Parathyroid adenoma (tissue), 2 donors: ENCODE measurements around the gene TRAPPC2L.

ENCODE experiments used
- H2AFZ ChIP-seq: fragments of 300-600 bp; sonication (generic); one replicate; pipeline ENCODE4 v1.7.0; 2017; ENCODE audit warnings: antibody characterized with exemption, mild to moderate bottlenecking
- H3K27ac ChIP-seq: fragments of 300-600 bp; sonication (generic); one replicate; pipeline ENCODE4 v1.7.0; 2017
- H3K27me3 ChIP-seq: fragments of 300-600 bp; sonication (generic); one replicate; pipeline ENCODE4 v1.7.0; 2017; ENCODE audit warnings: low read length; ENCODE audit not compliant: control insufficient read depth, insufficient read depth
- H3K36me3 ChIP-seq: fragments of 300-600 bp; sonication (generic); one replicate; pipeline ENCODE4 v1.7.0; 2017; ENCODE audit warnings: low read length; ENCODE audit not compliant: control insufficient read depth, insufficient read depth
- H3K4me1 ChIP-seq: fragments of 300-600 bp; sonication (generic); one replicate; pipeline ENCODE4 v1.7.0; 2017; ENCODE audit warnings: control low read depth
- H3K4me2 ChIP-seq: fragments of 300-600 bp; sonication (generic); one replicate; pipeline ENCODE4 v1.7.0; 2017; ENCODE audit warnings: low read length
- H3K4me3 ChIP-seq: fragments of 300-600 bp; sonication (generic); one replicate; pipeline ENCODE4 v1.7.0; 2017; ENCODE audit warnings: low read depth, low read length
- H3K79me2 ChIP-seq: fragments of 300-600 bp; sonication (generic); one replicate; pipeline ENCODE4 v1.7.0; 2017; ENCODE audit warnings: control low read depth
- H3K9ac ChIP-seq: fragments of 300-600 bp; sonication (generic); one replicate; pipeline ENCODE4 v1.7.0; 2017; ENCODE audit warnings: mild to moderate bottlenecking
- H3K9me3 ChIP-seq: fragments of 300-600 bp; sonication (generic); one replicate; pipeline ENCODE4 v1.7.0; 2017; ENCODE audit warnings: low read length; ENCODE audit not compliant: control insufficient read depth
- TF ChIP-seq, protein P1 (sequence below): fragments of 300-600 bp; sonication (generic); IDR thresholded peaks from one replicate; pipeline ENCODE4 v1.7.0; 2017; ENCODE audit warnings: antibody characterized with exemption, mild to moderate bottlenecking
- donor health status: primary hyperparathyroidism.

The TRAPPC2L gene

DNA sequence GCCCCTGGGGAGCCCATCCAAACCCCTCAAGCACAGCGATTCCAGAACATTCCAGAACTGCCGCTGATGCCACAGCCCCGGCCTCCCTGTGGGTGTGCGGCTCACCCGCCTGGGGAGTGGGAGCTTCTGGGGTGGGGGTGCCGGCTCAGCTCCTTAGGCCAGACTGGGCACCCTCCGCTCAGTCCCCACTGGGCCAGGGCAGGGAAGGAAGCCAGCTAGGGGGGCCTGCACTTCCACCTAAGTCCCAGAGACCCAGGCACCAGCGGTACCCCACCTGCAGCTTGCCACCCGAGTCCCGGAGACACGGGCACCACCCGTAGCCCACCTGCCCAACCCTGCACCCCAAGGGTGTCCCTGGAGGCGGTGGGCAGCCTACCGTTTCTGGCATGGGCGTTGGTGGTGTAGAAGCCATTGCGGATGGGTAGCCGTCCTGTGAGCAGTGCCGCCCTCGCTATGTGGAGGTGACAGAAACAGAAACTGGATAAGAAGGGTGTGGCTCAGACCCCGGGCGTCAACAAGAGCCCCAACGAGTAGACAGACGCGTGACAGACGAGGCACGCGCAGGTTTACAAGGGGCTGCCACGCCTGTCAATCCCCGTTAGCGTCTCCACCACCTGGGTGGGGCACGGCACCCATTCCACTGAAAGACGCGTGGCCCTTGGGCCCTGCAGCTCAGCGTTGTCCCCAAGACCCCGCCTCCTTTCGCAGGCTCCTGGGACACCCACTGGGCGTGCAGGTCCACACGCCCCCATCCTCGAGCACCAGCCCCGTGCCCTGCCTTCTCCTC is 15.2 kb upstream of the TRAPPC2L start:
- Histone ChIP-seq H3K9me3 (no peaks in the 10 kb centered on the region), H3K27me3 (no peaks in the 10 kb centered on the region), H2AFZ (no peak overlapping the region), H3K4me2 (no peak overlapping the region), H3K9ac (no peak overlapping the region), H3K4me3 (no peak overlapping the region), H3K36me3 (no peaks in the 10 kb centered on the region), H3K79me2 (peaks cover 2% of the 10 kb centered on the region), H3K4me1 (no peaks in the 10 kb centered on the region), H3K27ac (no peak overlapping the region)
- TF ChIP-seq, protein P1, sequence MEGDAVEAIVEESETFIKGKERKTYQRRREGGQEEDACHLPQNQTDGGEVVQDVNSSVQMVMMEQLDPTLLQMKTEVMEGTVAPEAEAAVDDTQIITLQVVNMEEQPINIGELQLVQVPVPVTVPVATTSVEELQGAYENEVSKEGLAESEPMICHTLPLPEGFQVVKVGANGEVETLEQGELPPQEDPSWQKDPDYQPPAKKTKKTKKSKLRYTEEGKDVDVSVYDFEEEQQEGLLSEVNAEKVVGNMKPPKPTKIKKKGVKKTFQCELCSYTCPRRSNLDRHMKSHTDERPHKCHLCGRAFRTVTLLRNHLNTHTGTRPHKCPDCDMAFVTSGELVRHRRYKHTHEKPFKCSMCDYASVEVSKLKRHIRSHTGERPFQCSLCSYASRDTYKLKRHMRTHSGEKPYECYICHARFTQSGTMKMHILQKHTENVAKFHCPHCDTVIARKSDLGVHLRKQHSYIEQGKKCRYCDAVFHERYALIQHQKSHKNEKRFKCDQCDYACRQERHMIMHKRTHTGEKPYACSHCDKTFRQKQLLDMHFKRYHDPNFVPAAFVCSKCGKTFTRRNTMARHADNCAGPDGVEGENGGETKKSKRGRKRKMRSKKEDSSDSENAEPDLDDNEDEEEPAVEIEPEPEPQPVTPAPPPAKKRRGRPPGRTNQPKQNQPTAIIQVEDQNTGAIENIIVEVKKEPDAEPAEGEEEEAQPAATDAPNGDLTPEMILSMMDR: no peak

DNA sequence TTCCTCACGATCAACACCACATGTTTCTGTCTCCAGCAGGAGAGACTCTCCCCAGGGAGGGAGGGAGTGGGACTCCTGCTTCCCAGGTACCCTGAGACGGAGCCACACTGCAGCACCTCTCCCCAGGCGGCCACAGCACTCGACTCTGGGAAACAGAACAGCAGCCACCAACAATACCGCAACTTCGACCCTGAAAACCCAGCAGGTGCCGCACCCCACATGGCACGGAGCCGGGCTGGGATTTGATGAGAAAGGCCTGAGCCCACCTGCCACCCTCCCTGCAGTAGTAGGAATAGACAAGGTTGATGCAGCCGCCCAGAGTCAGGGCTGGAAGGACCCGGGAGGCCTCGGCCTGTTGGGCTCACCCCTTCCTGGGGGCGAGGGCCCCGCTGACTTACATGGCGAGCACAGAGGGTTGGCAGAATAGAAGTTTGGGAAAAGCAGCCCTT is 14.6 kb upstream of the TRAPPC2L start:
- Histone ChIP-seq H3K27me3 (no peaks in the 10 kb centered on the region), H3K27ac (no peak overlapping the region), H3K4me1 (no peaks in the 10 kb centered on the region), H3K36me3 (no peaks in the 10 kb centered on the region), H3K9ac (no peak overlapping the region), H3K79me2 (peaks cover 4% of the 10 kb centered on the region), H2AFZ (no peak overlapping the region), H3K4me3 (no peak overlapping the region), H3K4me2 (no peak overlapping the region), H3K9me3 (no peaks in the 10 kb centered on the region)
- TF ChIP-seq, protein P1: no peak

DNA sequence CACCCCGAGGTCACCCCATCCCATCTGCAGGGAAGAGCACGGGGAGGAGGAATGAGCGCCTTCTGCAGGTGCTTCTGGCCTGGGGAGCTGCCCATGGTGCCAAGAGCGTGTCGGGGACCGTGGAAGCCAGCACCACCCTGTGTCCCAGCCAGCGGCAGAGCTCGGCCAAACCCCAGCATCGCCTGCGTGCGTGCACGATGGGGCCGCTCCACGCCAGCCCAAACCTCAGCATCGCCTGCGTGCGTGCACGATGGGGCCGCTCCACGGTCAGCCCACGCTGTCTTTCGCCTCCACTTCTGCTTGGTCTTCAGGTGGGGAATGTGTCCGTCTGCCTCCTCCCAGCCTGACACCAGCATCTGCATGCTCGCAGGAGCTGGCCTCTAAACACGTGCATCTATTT is 14.1 kb upstream of the TRAPPC2L start:
- no peak overlapping the region for H3K9ac ChIP-seq
- H3K27ac ChIP-seq: no peak overlapping the region
- no peak overlapping the region for H3K4me2 ChIP-seq
- TF ChIP-seq, protein P1: no peak
- H3K4me3 ChIP-seq: no peak overlapping the region
- no peaks in the 10 kb centered on the region for H3K9me3 ChIP-seq
- peaks cover 4% of the 10 kb centered on the region for H3K79me2 ChIP-seq
- no peaks in the 10 kb centered on the region for H3K36me3 ChIP-seq
- no peak overlapping the region for H2AFZ ChIP-seq
- no peaks in the 10 kb centered on the region for H3K27me3 ChIP-seq
- H3K4me1 ChIP-seq: no peaks in the 10 kb centered on the region

DNA sequence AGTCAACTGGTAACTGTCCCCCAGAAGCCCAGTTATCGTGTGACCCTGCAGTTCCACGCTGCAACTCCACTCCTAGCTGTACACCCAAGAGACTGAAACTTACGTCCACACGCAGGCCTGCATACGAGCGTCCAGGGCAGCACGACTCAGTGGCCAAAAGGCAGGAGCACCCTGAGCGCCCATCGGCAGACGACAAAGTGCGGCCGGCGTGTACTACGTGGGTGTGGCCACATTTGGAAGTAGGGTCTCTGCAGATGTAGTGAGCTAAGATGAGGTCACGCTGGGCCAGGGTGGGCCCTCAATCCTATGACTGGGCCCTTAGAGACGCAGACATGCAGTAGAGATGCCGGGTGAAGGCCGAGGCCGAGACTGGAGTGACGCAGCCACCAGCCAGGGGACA is 13.7 kb upstream of the TRAPPC2L start:
- Histone ChIP-seq H3K9me3 (no peaks in the 10 kb centered on the region), H3K27ac (no peak overlapping the region), H3K79me2 (peaks cover 4% of the 10 kb centered on the region), H3K27me3 (no peaks in the 10 kb centered on the region), H3K4me1 (no peaks in the 10 kb centered on the region), H2AFZ (no peak overlapping the region), H3K4me3 (no peak overlapping the region), H3K36me3 (no peaks in the 10 kb centered on the region), H3K4me2 (no peak overlapping the region), H3K9ac (no peak overlapping the region)
- TF ChIP-seq, protein P1: no peak
